HEK293T (cell line): ENCODE measurements around the gene SH2D3A.

ENCODE experiments used
- CTCF ChIA-PET: fragments of 350-600 bp; formaldehyde crosslinking; extraction: SDS; loops from one replicate; lab custom pipeline; 2021; ENCODE audit warnings: antibody characterized with exemption, inconsistent platforms; lab: Yijun Ruan, JAX
- POLR2A ChIA-PET: fragments of 350-600 bp; formaldehyde crosslinking; extraction: SDS; loops from one replicate; lab custom pipeline; 2020; ENCODE audit warnings: antibody characterized with exemption, inconsistent platforms; lab: Yijun Ruan, JAX
- DNase-seq: peaks from one replicate; pipeline ENCODE4 v3.0.0; 2012; ENCODE audit warnings: mixed read lengths; ENCODE audit errors: extremely low spot score
- ARNT ChIP-seq: fragments of 450-650 bp; IDR thresholded peaks from 2 replicates; pipeline ENCODE4 v1.6.1; 2017; ENCODE audit warnings: mild to moderate bottlenecking
- BHLHE40 ChIP-seq: fragments of 450-650 bp; IDR thresholded peaks from 2 replicates; pipeline ENCODE4 v1.6.1; 2016; ENCODE audit warnings: mild to moderate bottlenecking, moderate library complexity, borderline replicate concordance
- CTBP1 ChIP-seq: fragments of 450-650 bp; IDR thresholded peaks from 2 replicates; pipeline ENCODE4 v1.6.1; 2016; ENCODE audit warnings: borderline replicate concordance
- ELF4 ChIP-seq: fragments of 450-650 bp; IDR thresholded peaks from 2 replicates; pipeline ENCODE4 v1.6.1; 2017; ENCODE audit warnings: antibody characterized with exemption
- FOXA1 ChIP-seq: fragments of 450-650 bp; IDR thresholded peaks from 2 replicates; pipeline ENCODE4 v1.6.1; 2016; ENCODE audit warnings: mild to moderate bottlenecking
- FOXK2 ChIP-seq: fragments of 450-650 bp; IDR thresholded peaks from 2 replicates; pipeline ENCODE4 v1.6.1; 2016; ENCODE audit warnings: mild to moderate bottlenecking
- FOXM1 ChIP-seq: fragments of 450-650 bp; IDR thresholded peaks from 2 replicates; pipeline ENCODE4 v1.6.1; 2017; ENCODE audit warnings: mild to moderate bottlenecking, borderline replicate concordance
- HDGF ChIP-seq: fragments of 450-650 bp; IDR thresholded peaks from 2 replicates; pipeline ENCODE4 v1.6.1; 2017; ENCODE audit warnings: antibody characterized with exemption, borderline replicate concordance
- L3MBTL2 ChIP-seq: fragments of 450-650 bp; conservative IDR thresholded peaks from 2 replicates; pipeline ENCODE4 v1.6.1; 2016; ENCODE audit warnings: mild to moderate bottlenecking
- LEF1 ChIP-seq: fragments of 450-650 bp; IDR thresholded peaks from 2 replicates; pipeline ENCODE4 v1.6.1; 2017; ENCODE audit warnings: mild to moderate bottlenecking, borderline replicate concordance
- NFRKB ChIP-seq: fragments of 450-650 bp; IDR thresholded peaks from 2 replicates; pipeline ENCODE4 v1.6.1; 2016; ENCODE audit warnings: mild to moderate bottlenecking, moderate library complexity
- SP1 ChIP-seq: fragments of 450-650 bp; IDR thresholded peaks from 2 replicates; pipeline ENCODE4 v1.6.1; 2017
- SUZ12 ChIP-seq: fragments of 450-650 bp; IDR thresholded peaks from 2 replicates; pipeline ENCODE4 v1.6.1; 2016; ENCODE audit warnings: mild to moderate bottlenecking
- TARDBP ChIP-seq: fragments of 450-650 bp; IDR thresholded peaks from 2 replicates; pipeline ENCODE4 v1.6.1; 2016
- ZNF384 ChIP-seq: fragments of 450-650 bp; IDR thresholded peaks from 2 replicates; pipeline ENCODE4 v1.6.1; 2016
- TF ChIP-seq, protein P1 (sequence below): fragments of 450-650 bp; IDR thresholded peaks from 2 replicates; pipeline ENCODE4 v1.6.1; 2016

The SH2D3A gene

GRCh38 chr19:6791237-6791636, 24.0 kb upstream of the SH2D3A start:
- TF ChIP-seq SP1 (no peak), SUZ12 (no peak), FOXK2 (no peak), ZNF384 (no peak), L3MBTL2 (no peak), LEF1 (no peak), BHLHE40 (no peak), ARNT (no peak), FOXM1 (no peak), FOXA1 (no peak), ELF4 (no peak), TARDBP (no peak), NFRKB (no peak), CTBP1 (no peak), HDGF (no peak)
- TF ChIP-seq, protein P1, sequence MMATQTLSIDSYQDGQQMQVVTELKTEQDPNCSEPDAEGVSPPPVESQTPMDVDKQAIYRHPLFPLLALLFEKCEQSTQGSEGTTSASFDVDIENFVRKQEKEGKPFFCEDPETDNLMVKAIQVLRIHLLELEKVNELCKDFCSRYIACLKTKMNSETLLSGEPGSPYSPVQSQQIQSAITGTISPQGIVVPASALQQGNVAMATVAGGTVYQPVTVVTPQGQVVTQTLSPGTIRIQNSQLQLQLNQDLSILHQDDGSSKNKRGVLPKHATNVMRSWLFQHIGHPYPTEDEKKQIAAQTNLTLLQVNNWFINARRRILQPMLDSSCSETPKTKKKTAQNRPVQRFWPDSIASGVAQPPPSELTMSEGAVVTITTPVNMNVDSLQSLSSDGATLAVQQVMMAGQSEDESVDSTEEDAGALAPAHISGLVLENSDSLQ, result no peak
- DNase-seq, result no peak
- POLR2A ChIA-PET, result no interaction called here
- CTCF ChIA-PET, result no interaction called here

- ChIA-PET CTCF (no interaction called here), POLR2A (no interaction called here)
- no peak for TF ChIP-seq FOXA1
- TF ChIP-seq, protein P1, result no peak
- no peak for TF ChIP-seq SUZ12
- TF ChIP-seq ARNT, result no peak
- TF ChIP-seq HDGF, result no peak
- no peak for TF ChIP-seq BHLHE40
- no peak for TF ChIP-seq NFRKB
- TF ChIP-seq CTBP1, result no peak
- no peak for TF ChIP-seq ELF4
- no peak for TF ChIP-seq TARDBP
- no peak for TF ChIP-seq ZNF384
- no peak for TF ChIP-seq FOXM1
- no peak for TF ChIP-seq FOXK2
- TF ChIP-seq SP1, result no peak
- no peak for DNase-seq
Observed at GRCh38 chr19:6790194-6791128, 23.2 kb upstream of the SH2D3A start.

GRCh38 chr19:6788896-6789295, 21.7 kb upstream of the SH2D3A start:
- POLR2A ChIA-PET, result no interaction called here
- DNase-seq, result no peak
- CTCF ChIA-PET, result interaction anchor here (0.7 kb wide), 1 partner anchor 74 kb away, joined by 6 read pairs; no protein-coding TSS in a partner anchor
- TF ChIP-seq NFRKB (no peak), CTBP1 (no peak), SUZ12 (no peak), LEF1 (no peak), ZNF384 (no peak), FOXA1 (no peak), FOXM1 (no peak), TARDBP (no peak)
- TF ChIP-seq, protein P1, result no peak

DNA sequence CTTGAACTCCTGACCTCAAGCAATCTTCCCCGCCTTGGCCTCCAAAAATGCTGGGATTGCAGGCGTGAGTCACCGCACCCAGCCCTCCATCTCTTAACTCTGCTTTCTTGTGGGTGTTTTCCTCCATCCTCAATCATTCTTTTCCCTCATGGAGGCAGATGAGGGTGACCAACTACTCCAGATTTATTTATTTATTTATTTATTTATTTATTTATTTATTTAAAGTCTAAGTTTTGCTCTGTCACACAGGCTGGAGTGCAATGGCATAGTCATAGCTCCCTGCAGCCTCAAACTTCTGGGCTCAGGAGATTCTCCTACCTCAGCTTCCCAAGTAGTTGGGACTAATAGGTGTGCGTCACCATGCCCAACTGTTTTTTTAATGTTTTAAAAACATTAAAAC, 20.2 kb upstream of the SH2D3A start:
- DNase-seq, result no peak
- CTCF ChIA-PET, result no interaction called here
- POLR2A ChIA-PET, result no interaction called here
- TF ChIP-seq ARNT (no peak), BHLHE40 (no peak), NFRKB (no peak), FOXK2 (no peak), TARDBP (no peak), FOXM1 (no peak), SUZ12 (no peak), LEF1 (no peak), ELF4 (no peak), ZNF384 (no peak), HDGF (no peak), L3MBTL2 (no peak), SP1 (no peak)
- TF ChIP-seq, protein P1, result no peak

GRCh38 chr19:6779206-6779605, 12.0 kb upstream of the SH2D3A start:
- POLR2A ChIA-PET, result no interaction called here
- TF ChIP-seq FOXK2 (no peak), FOXM1 (no peak), NFRKB (no peak), CTBP1 (no peak), ARNT (no peak), ELF4 (no peak), ZNF384 (no peak), SP1 (no peak), SUZ12 (no peak), TARDBP (no peak)
- CTCF ChIA-PET, result interaction anchor here (0.9 kb wide), 1 partner anchor 9 kb away, joined by 3 read pairs; no protein-coding TSS in a partner anchor
- DNase-seq, result no peak

DNA sequence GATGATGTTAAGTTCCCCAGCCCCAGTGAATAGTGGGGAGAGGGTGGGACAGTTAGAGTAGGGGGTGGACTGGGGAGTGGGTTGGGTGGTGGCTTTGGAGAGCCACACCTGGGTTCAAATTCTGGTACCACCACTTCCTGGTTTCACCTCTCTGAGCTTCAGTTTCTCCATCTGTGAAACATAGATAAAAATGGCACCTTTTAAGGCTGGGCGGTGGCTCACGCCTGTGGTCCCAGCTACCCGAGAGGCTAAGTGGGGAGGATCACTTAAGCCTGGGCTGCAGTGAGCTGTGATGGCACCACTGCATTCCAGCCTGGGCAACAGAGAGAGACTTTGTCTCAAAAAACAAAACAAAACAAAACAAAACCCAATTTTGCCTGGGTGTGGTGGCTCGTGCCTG, 11.2 kb upstream of the SH2D3A start:
- CTCF ChIA-PET, result no interaction called here
- POLR2A ChIA-PET, result no interaction called here
- no peak for TF ChIP-seq NFRKB
- no peak for DNase-seq
